Endothelial cell of umbilical vein (primary cell): ENCODE data around the gene NES. TPM values are rescaled to one million over a fixed set of nuclear protein-coding genes. Genes with fewer than 3 reads are reported as not detected.

ENCODE experiments used
- BruUV-seq: library from RNA; stranded (reverse); fragments of 400-500 nt; replicated peaks from 2 replicates; lab custom pipeline; 2021; lab: Mats Ljungman, UMichigan
- CTCF ChIA-PET: fragments of 300-600, 350-600 bp; sonication (Branson Sonifier 250); formaldehyde crosslinking; loops from one replicate; lab custom pipeline; 2021; ENCODE audit warnings: antibody characterized with exemption, inconsistent platforms; lab: Charles Lee
- POLR2A ChIA-PET: fragments of 300-600, 350-600 bp; sonication (Branson Sonifier 250); formaldehyde crosslinking; loops from one replicate; lab custom pipeline; 2021; ENCODE audit warnings: antibody characterized with exemption, inconsistent platforms; lab: Charles Lee
- DNase-seq: peaks from one replicate; pipeline ENCODE4 v3.0.0-alpha.2; 2011; ENCODE audit warnings: low read depth, low spot score
- FAIRE-seq: peaks from 2 replicates; lab custom pipeline; 2011; peaks lifted over from hg19 to GRCh38; lab: Jason Lieb, UNC
- H2AFZ ChIP-seq: 2 replicates; pipeline ENCODE4 v1.6.0; 2012; ENCODE audit warnings: low read depth, low read length, control low read depth, inconsistent platforms
- H3K27ac ChIP-seq: 2 replicates; pipeline ENCODE4 v1.5.1; 2011; ENCODE audit warnings: low read depth, mild to moderate bottlenecking, control low read depth, low read length, moderate library complexity; ENCODE audit not compliant: insufficient read depth
- H3K27me3 ChIP-seq, 2 experiments: 2 replicates each; pipeline versions ENCODE4 v1.6.0 to v1.6.1; 2011; ENCODE audit warnings: low read length in 2 of 2, mixed read lengths in 1 of 2; ENCODE audit not compliant: control insufficient read depth in 2 of 2, insufficient read depth in 2 of 2
- H3K36me3 ChIP-seq, 2 experiments: 2 replicates in 1 of 2; 3 replicates in 1 of 2; pipeline ENCODE4 v1.5.1; 2011; ENCODE audit warnings: low read length in 2 of 2, mild to moderate bottlenecking in 1 of 2, moderate library complexity in 1 of 2; ENCODE audit not compliant: control insufficient read depth in 2 of 2, insufficient read depth in 2 of 2; ENCODE audit errors: extremely low read depth in 1 of 2
- H3K4me1 ChIP-seq: 3 replicates; pipeline ENCODE4 v1.5.1; 2011; ENCODE audit warnings: mild to moderate bottlenecking, low read length; ENCODE audit not compliant: control insufficient read depth, insufficient read depth; ENCODE audit errors: extremely low read depth
- H3K4me2 ChIP-seq: 2 replicates; pipeline ENCODE4 v1.6.1; 2011; ENCODE audit warnings: low read length, control low read depth, mixed read lengths; ENCODE audit not compliant: insufficient read depth
- H3K4me3 ChIP-seq, 3 experiments: fragments of 200-600 bp in 1 of 3; sonication (generic), shearing (Covaris generic) in 1 of 3; replicated peaks in 1 of 3; 2 replicates each; pipeline ENCODE4 v1.5.1; 2011 to 2016; ENCODE audit warnings: control low read depth in 3 of 3, low read length in 3 of 3, mild to moderate bottlenecking in 2 of 3, inconsistent platforms in 1 of 3, low read depth in 1 of 3, moderate library complexity in 1 of 3; ENCODE audit not compliant: insufficient read depth in 1 of 3
- H3K79me2 ChIP-seq: 2 replicates; pipeline ENCODE4 v1.6.0; 2012; ENCODE audit warnings: low read length, inconsistent platforms; ENCODE audit not compliant: control insufficient read depth, insufficient read depth
- H3K9ac ChIP-seq: replicated peaks from 2 replicates; pipeline ENCODE3; 2011; ENCODE audit warnings: low read length, control low read depth; ENCODE audit not compliant: insufficient read depth; ENCODE audit errors: extremely low read depth
- H3K9me1 ChIP-seq: replicated peaks from 3 replicates; pipeline ENCODE4 v1.6.0; 2011; ENCODE audit warnings: mild to moderate bottlenecking, low read length; ENCODE audit not compliant: control insufficient read depth, insufficient read depth; ENCODE audit errors: extremely low read depth
- H3K9me3 ChIP-seq: replicated peaks from 2 replicates; pipeline ENCODE4 v1.5.1; 2012; ENCODE audit warnings: low read length, inconsistent platforms; ENCODE audit not compliant: control insufficient read depth, insufficient read depth
- H4K20me1 ChIP-seq: replicated peaks from 2 replicates; pipeline ENCODE3; 2011; ENCODE audit warnings: mild to moderate bottlenecking, low read length; ENCODE audit not compliant: control insufficient read depth, insufficient read depth; ENCODE audit errors: extremely low read depth
- EZH2 ChIP-seq: IDR thresholded peaks from 2 replicates; pipeline ENCODE4 v1.6.1; 2012; ENCODE audit warnings: borderline replicate concordance, low read depth, mild to moderate bottlenecking, moderate library complexity, low read length, inconsistent platforms; ENCODE audit not compliant: severe bottlenecking
- FOS ChIP-seq: IDR thresholded peaks from 2 replicates; pipeline ENCODE4 v1.6.1; 2011; ENCODE audit warnings: mild to moderate bottlenecking, low read length, moderate library complexity, borderline replicate concordance; ENCODE audit not compliant: insufficient read depth
- GATA2 ChIP-seq: IDR thresholded peaks from 2 replicates; pipeline ENCODE4 v1.7.0; 2011; ENCODE audit warnings: low read depth, mild to moderate bottlenecking, moderate library complexity, mixed read lengths, low read length; ENCODE audit not compliant: insufficient read length, insufficient read depth
- JUN ChIP-seq: IDR thresholded peaks from 2 replicates; pipeline ENCODE4 v1.6.1; 2011; ENCODE audit warnings: borderline replicate concordance, low read depth; ENCODE audit not compliant: insufficient read length, insufficient read depth
- MYC ChIP-seq: IDR thresholded peaks from one replicate; pipeline ENCODE4 v1.6.1; 2011; ENCODE audit warnings: mild to moderate bottlenecking, low read depth, low read length
- POLR2A ChIP-seq: IDR thresholded peaks from 2 replicates; pipeline ENCODE4 v1.6.1; 2012; ENCODE audit warnings: low read depth, mild to moderate bottlenecking, control low read depth, low read length
- POLR2AphosphoS5 ChIP-seq: IDR thresholded peaks from 2 replicates; pipeline ENCODE4 v1.6.1; 2012; ENCODE audit warnings: low read depth, mild to moderate bottlenecking, control low read depth, low read length, moderate library complexity; ENCODE audit not compliant: insufficient read depth
- dilution Hi-C: fragments of 300-500 bp; cut with MboI; formaldehyde crosslinking; loops from one replicate; pipeline ENCODE4 v1.15.0; 2019; ENCODE audit warnings: low sequenced_read_pairs; ENCODE audit not compliant: extremely low pct_ligation_motif_present
- intact Hi-C: fragments of 100-400 bp; cut with micrococcal nuclease; formaldehyde crosslinking; loops from one replicate; pipeline ENCODE4 v1.10.0; 2022
- polyA plus RNA-seq, 4 experiments: library from polyadenylated mRNA; depleted of rRNA in 3 of 4; stranded (reverse) in 3 of 4; unstranded in 1 of 4; fragments of >200 nt; gene quantifications; 2 replicates each; pipeline versions ENCODE4 v1.2.1 to v1.2.3, GENCODE V29; 2011 to 2012; ENCODE audit warnings: missing spikeins in 1 of 4
- total RNA-seq: library from RNA; stranded (reverse); gene quantifications from 2 replicates; pipeline ENCODE4 v1.2.3, GENCODE V29; 2021
- TF ChIP-seq, protein P1 (sequence below): IDR thresholded peaks from 2 replicates; pipeline ENCODE4 v1.6.1; 2011; ENCODE audit not compliant: insufficient read depth, insufficient read length
- TF ChIP-seq, protein P2 (sequence below), 2 donors: IDR thresholded peaks; 1 replicate in 1 of 2; 2 replicates in 1 of 2; pipeline ENCODE4 v1.5.1; 2011; ENCODE audit warnings: low read length in 2 of 2, mild to moderate bottlenecking in 2 of 2, moderate library complexity in 2 of 2, control low read depth in 1 of 2, inconsistent platforms in 1 of 2, low read depth in 1 of 2; ENCODE audit not compliant: insufficient read depth in 1 of 2; ENCODE audit errors: extremely low read depth in 1 of 2

NES gene
- total and polyA plus RNA-seq, 2 donors (not counting 3 experiments of a cell fraction or from before 2014, with no cell fraction given) = 19.4 to 274 TPM

DNA sequence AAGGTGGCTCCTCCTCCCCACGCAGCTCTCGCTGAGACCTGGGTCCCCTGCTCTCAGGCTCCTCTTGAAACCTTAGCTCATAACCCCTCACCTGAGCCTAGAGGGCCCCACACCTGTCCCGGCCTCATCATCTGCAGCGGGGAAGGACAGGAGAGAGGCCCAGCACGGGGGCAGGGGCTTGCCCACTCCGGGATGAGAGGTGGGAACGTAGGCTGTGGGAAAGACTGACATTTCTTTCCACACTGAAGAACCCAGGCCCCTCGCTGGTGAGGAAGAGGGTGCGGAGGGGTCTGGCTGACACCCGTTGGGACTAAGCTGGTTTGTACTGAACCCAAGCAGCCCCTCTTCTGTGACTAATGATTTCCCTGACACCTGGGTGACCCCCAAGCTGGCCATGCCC lies 14.0 kb upstream of the NES start:
- Histone ChIP-seq H4K20me1 (no peaks in the 10 kb centered on the region), H2AFZ (no peak overlapping the region), H3K9ac (no peak overlapping the region), H3K9me3 (no peaks in the 10 kb centered on the region), H3K27me3 (peaks cover 12 to 20% of the 10 kb centered on the region in 2 experiments), H3K36me3 (no peaks in the 10 kb centered on the region), H3K9me1 (no peaks in the 10 kb centered on the region), H3K79me2 (no peaks in the 10 kb centered on the region), H3K4me3 (no peak overlapping the region), H3K27ac (no peak overlapping the region), H3K4me2 (no peak overlapping the region), H3K4me1 (no peaks in the 10 kb centered on the region)
- no TSS peak for BruUV-seq
- ChIA-PET CTCF (interaction anchor here (1.3 to 16.7 kb wide), 11 partner anchors 13 to 237 kb away, joined by 5 to 546 read pairs (median 73); partner anchors contain the start of genes CRABP2, INSRR, ISG20L2 and METTL25B), POLR2A (no interaction called here)
- DNase-seq (no peak), FAIRE-seq (no peak)
- TF ChIP-seq EZH2 (no peak), JUN (no peak), POLR2AphosphoS5 (no peak), POLR2A (no peak), GATA2 (no peak), MYC (no peak), FOS (no peak)
- TF ChIP-seq, protein P1, sequence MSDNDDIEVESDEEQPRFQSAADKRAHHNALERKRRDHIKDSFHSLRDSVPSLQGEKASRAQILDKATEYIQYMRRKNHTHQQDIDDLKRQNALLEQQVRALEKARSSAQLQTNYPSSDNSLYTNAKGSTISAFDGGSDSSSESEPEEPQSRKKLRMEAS = no peak
- TF ChIP-seq, protein P2, sequence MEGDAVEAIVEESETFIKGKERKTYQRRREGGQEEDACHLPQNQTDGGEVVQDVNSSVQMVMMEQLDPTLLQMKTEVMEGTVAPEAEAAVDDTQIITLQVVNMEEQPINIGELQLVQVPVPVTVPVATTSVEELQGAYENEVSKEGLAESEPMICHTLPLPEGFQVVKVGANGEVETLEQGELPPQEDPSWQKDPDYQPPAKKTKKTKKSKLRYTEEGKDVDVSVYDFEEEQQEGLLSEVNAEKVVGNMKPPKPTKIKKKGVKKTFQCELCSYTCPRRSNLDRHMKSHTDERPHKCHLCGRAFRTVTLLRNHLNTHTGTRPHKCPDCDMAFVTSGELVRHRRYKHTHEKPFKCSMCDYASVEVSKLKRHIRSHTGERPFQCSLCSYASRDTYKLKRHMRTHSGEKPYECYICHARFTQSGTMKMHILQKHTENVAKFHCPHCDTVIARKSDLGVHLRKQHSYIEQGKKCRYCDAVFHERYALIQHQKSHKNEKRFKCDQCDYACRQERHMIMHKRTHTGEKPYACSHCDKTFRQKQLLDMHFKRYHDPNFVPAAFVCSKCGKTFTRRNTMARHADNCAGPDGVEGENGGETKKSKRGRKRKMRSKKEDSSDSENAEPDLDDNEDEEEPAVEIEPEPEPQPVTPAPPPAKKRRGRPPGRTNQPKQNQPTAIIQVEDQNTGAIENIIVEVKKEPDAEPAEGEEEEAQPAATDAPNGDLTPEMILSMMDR (IDR thresholded peaks at IDR 0.05; ENCODE audit: extremely low read depth in 1 of 2, insufficient read depth in 1 of 2, low read depth in 1 of 2, low read length in 2 of 2) = no peak
- intact Hi-C loops (no loop called here), dilution Hi-C loops (no loop called here)
